D341Med (cell line): ENCODE results near the gene HNRNPL.
"Not testable (repeated sequence)": the region's sequence is repeated elsewhere in the genome, so short reads cannot be mapped to it uniquely, and the experiment has no call there.

Experiments
- DNase-seq: peaks from one replicate; pipeline ENCODE4 v3.0.0; 2012; ENCODE audit warnings: low spot score

Gene HNRNPL

GRCh38 chr19:38801359-38802095 lies 48.3 kb downstream of the HNRNPL start:
- no peak for DNase-seq

GRCh38 chr19:38800577-38801347 lies 49.0 kb downstream of the HNRNPL start:
- DNase-seq: no peak

GRCh38 chr19:38799104-38799503 lies 50.7 kb downstream of the HNRNPL start:
- DNase-seq: no peak

GRCh38 chr19:38797781-38798180 lies 52.0 kb downstream of the HNRNPL start:
- not testable (repeated sequence) for DNase-seq

DNA sequence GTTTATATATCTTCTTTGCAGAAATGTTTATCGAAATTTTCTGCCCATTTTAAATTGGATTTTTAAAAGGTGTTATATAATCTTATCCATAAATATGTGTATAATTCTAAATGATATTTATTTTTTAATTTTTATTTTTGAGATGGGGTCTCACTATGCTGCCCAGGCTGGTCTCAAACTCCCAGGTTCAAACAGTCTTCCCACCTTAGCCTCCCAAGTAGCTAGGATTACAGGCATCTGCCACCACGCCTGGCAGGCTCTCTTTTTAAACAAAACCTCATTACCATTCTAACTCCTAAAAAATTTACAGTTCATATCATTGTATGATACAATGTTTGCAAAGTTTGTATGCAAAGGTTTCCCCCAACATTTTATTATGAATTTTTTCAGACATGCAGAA lies 53.6 kb downstream of the HNRNPL start:
- no peak for DNase-seq

DNA sequence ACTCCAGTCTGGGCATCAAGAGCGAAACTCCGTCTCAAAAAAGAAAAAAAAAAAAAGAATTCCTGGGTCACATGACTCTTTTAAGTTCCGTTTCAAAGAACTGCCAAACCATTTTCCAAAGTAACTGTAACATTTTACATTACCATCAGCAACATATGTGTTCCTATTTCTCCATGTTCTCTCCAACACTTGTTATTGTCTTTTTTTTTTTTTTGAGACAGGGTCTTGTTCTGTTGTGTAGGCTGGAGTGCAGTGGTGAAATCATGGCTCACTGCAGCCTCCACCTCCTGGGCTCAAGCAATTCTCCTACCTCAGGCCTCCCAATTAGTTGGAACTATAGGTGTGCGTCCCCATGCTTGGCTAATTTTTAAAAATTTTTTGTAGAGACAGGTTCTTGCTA lies 54.2 kb downstream of the HNRNPL start:
- no peak for DNase-seq

DNA sequence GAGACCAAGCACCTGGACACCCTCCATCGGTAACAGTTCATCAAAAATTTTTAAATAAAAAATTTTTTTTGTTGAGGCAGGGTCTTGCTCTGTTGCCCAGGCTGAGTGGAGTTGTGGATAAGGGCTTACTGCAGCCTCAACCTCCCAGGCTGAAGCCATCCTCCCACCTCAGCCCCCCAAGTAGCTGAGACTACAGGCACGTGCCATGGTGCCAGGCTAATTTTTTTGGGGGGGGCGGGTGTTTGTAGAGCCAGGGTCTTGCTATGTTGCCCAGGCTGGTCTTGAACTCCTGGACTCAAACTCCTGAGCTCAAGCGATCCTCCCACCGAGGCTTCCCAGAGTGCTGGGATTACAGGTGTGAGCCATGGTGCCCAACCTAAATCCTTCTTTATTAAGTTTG lies 56.1 kb downstream of the HNRNPL start:
- DNase-seq: no peak

GRCh38 chr19:38793177-38793576 lies 56.6 kb downstream of the HNRNPL start:
- no peak for DNase-seq

DNA sequence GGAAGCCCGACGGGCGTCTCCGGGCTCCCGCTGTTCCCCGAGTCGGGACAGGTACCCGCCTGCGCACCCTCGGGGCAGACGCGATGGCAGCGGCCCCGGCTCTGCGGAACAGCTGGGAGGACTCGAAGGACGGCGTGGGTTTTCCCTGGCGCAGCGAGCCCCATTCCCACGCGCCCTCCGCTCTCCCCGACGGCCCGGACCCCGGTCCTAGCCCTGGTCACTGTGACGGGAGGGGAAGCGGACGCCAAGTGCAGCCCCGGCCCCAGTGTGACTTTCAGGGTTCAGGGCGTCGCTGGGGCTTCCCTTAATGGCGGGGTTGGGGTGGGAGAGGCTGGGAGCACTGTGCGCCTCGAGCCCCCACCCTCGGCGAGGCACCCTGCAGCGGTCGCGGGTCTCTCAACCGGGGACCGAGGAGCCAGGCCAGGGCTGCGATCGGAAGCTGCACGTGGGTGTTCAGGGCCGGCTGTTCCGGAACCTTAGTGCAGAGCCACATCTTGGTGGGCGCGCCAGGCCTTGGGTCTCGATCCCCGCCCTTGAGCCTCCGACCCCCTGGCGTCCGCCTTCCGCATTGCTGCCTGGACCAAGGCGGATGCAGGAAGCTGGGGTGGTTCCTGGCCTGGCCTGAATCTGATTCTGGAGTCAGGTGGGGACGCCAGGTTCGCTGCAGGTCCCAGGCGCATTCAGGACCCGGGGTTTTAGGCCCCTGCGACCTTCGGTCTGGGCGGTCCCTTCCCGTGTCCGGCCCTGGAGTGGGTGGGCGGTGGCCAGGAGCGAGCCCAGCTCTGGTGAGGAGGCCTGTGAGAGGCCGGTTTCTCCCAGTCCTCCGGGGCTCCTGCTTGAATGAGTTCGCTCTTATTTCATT lies 57.3 kb downstream of the HNRNPL start:
- DNase-seq: no peak

GRCh38 chr19:38791451-38792064 lies 58.2 kb downstream of the HNRNPL start:
- DNase-seq: not testable (repeated sequence)

DNA sequence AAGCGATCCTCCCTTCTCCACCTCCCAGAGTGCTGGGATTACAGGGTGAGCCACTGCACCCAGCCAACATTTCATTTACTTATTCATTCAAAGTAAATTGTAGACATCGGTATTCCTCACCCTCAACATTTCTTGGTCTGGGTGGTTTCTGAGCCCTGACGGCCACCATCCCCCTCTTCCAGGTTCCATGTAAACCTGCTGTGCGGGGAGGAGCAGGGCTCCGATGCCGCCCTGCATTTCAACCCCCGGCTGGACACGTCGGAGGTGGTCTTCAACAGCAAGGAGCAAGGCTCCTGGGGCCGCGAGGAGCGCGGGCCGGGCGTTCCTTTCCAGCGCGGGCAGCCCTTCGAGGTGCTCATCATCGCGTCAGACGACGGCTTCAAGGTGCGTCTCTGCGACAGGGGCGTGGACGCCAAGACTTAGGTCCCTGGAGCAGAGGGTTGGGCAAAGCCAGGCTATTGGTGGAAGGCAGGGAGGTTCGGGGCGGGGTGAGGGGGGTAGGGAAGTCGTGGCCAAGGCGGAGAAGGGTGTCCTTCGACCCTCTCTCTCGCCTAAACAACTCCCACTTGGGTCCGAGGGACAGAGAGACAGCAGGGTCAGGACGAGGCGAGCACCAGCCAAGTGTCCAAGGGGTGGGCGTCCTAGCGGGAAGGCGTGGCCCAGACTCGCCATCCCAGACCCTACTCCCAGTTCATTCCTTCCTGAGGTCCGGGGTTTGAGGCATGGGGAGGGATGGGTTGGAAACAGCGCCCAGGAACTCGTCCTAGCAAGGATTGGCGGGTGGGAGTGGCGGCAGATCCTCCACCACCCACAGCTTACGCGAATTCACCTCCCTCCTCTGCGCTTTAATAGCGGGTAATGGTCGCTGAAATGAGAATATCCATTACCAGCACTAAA lies 59.0 kb downstream of the HNRNPL start:
- DNase-seq: not testable (repeated sequence)

- DNase-seq: no peak
Measured at GRCh38 chr19:38788478-38789243, 61.1 kb downstream of the HNRNPL start, which contains the start of gene LGALS7B. TSS of gene LGALS7B (plus strand) at chr19:38789200. CDS start at chr19:38789227, 27 bp downstream.

DNA sequence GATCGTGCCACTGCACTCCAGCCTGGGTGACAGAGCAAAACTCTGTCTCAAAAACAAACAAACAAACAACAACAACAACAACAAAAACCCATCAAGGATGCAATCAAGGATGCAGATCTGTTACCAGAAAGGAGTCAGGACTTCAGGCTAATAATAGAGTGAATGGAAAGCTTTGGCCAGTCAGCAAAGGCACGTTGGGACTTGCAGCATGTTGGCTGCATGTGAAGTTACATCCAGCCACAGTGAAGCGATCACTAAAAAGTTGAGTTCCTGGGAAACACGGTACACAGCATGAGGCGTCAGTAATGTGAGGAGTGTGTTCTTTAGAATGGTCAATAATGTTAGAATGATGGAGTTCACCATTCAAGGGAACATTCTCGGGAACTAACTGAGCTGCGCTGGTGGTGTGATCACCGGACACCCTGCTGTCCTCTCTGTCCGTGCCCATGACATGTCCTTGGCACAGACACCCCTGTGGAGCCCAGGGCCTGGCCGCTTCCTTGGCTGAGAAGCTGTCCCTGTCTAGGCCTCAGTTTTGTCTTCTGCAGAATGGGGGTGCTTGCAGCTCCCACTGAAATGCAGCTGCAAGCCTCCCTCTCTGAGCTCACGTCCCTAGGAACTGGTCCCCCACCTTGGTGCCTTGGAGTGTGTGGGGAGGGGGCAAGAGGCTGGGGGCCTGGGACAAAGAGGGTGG lies 63.1 kb downstream of the HNRNPL start:
- DNase-seq: no peak
